ENCODE data around the gene RAD51C. TPM values are rescaled to one million over a fixed set of nuclear protein-coding genes. Genes with fewer than 3 reads are reported as not detected.

The RAD51C gene
- polyA plus RNA-seq, 1 donor (not counting 4 experiments of a cell fraction or from before 2014, with no cell fraction given) = 41.8 TPM

- dilution Hi-C loops (cut with MboI; ENCODE audit: extremely low pct_ligation_motif_present, low sequenced_read_pairs) = no loop called here
- no peak for FAIRE-seq
- DNase-seq (ENCODE audit: low read depth, low spot score) = no peak
- Histone ChIP-seq H3K4me1 (ENCODE audit: control insufficient read depth, extremely low read depth, insufficient read depth, low read length) (no peaks in the 10 kb centered on the region), H3K4me3 (ENCODE audit: control insufficient read depth in 2 of 3, extremely low read depth in 1 of 3, insufficient read depth in 2 of 3, low read depth in 1 of 3, low read length in 3 of 3) (no peak overlapping the region), H2AFZ (ENCODE audit: control insufficient read depth, low read length) (no peak overlapping the region), H3K79me2 (ENCODE audit: control insufficient read depth, insufficient read depth, low read length) (no peaks in the 10 kb centered on the region), H3K27me3 (ENCODE audit: control insufficient read depth, extremely low read depth, insufficient read depth, low read length) (no peaks in the 10 kb centered on the region), H3K4me2 (ENCODE audit: control insufficient read depth, extremely low read depth, insufficient read depth, low read depth, low read length) (no peak overlapping the region), H3K9me1 (ENCODE audit: control insufficient read depth, extremely low read depth, insufficient read depth, low read length) (no peaks in the 10 kb centered on the region), H3K36me3 (ENCODE audit: control insufficient read depth in 2 of 2, extremely low read depth in 1 of 2, insufficient read depth in 2 of 2, low read length in 2 of 2) (no peaks in the 10 kb centered on the region), H4K20me1 (ENCODE audit: control insufficient read depth, extremely low read depth, insufficient read depth, low read length) (no peaks in the 10 kb centered on the region), H3K9ac (ENCODE audit: control insufficient read depth, extremely low read depth, insufficient read depth, low read length) (no peak overlapping the region), H3K27ac (ENCODE audit: control insufficient read depth, insufficient read depth, low read length) (no peak overlapping the region), H3K9me3 (ENCODE audit: control insufficient read depth, low read depth, low read length) (no peaks in the 10 kb centered on the region)
- no peak for TF ChIP-seq CTCF (optimal IDR thresholded peaks at IDR 0.05 in 1 of 3, IDR thresholded peaks at IDR 0.05 in 1 of 3, conservative IDR thresholded peaks at IDR 0.05 in 1 of 3; ENCODE audit: extremely low read depth in 1 of 3, insufficient read depth in 2 of 3, low read length in 3 of 3)
- TF ChIP-seq EZH2 (IDR thresholded peaks at IDR 0.05; ENCODE audit: low read length) = no peak
Observed at GRCh38 chr17:58779446-58779845, 87.0 kb downstream of the RAD51C start.

- dilution Hi-C loops (cut with MboI; ENCODE audit: extremely low pct_ligation_motif_present, low sequenced_read_pairs) = no loop called here
- H3K4me2 ChIP-seq (ENCODE audit: control insufficient read depth, extremely low read depth, insufficient read depth, low read depth, low read length) = no peak overlapping the region
- H3K9me1 ChIP-seq (ENCODE audit: control insufficient read depth, extremely low read depth, insufficient read depth, low read length) = no peaks in the 10 kb centered on the region
- DNase-seq (ENCODE audit: low read depth, low spot score) (no peak), FAIRE-seq (no peak)
- no peak overlapping the region for H3K9ac ChIP-seq (ENCODE audit: control insufficient read depth, extremely low read depth, insufficient read depth, low read length)
- peaks cover 10% of the 10 kb centered on the region for H3K4me1 ChIP-seq (ENCODE audit: control insufficient read depth, extremely low read depth, insufficient read depth, low read length)
- H3K27ac ChIP-seq (ENCODE audit: control insufficient read depth, insufficient read depth, low read length) = no peak overlapping the region
- no peaks in the 10 kb centered on the region for H4K20me1 ChIP-seq (ENCODE audit: control insufficient read depth, extremely low read depth, insufficient read depth, low read length)
- H3K36me3 ChIP-seq (ENCODE audit: control insufficient read depth in 2 of 2, extremely low read depth in 1 of 2, insufficient read depth in 2 of 2, low read length in 2 of 2) = no peaks in the 10 kb centered on the region
- H3K4me3 ChIP-seq (ENCODE audit: control insufficient read depth in 2 of 3, extremely low read depth in 1 of 3, insufficient read depth in 2 of 3, low read depth in 1 of 3, low read length in 3 of 3) = no peak overlapping the region
- no peaks in the 10 kb centered on the region for H3K27me3 ChIP-seq (ENCODE audit: control insufficient read depth, extremely low read depth, insufficient read depth, low read length)
- H3K9me3 ChIP-seq (ENCODE audit: control insufficient read depth, low read depth, low read length) = no peaks in the 10 kb centered on the region
- no peak for TF ChIP-seq CTCF (optimal IDR thresholded peaks at IDR 0.05 in 1 of 3, IDR thresholded peaks at IDR 0.05 in 1 of 3, conservative IDR thresholded peaks at IDR 0.05 in 1 of 3; ENCODE audit: extremely low read depth in 1 of 3, insufficient read depth in 2 of 3, low read length in 3 of 3)
- TF ChIP-seq EZH2 (IDR thresholded peaks at IDR 0.05; ENCODE audit: low read length) = no peak
- H2AFZ ChIP-seq (ENCODE audit: control insufficient read depth, low read length) = no peak overlapping the region
- no peaks in the 10 kb centered on the region for H3K79me2 ChIP-seq (ENCODE audit: control insufficient read depth, insufficient read depth, low read length)
Observed at GRCh38 chr17:58783380-58783779, 91.0 kb downstream of the RAD51C start.
